ENCODE measurements around the gene FNDC11. TPM values are rescaled to one million over a fixed set of nuclear protein-coding genes. Genes with fewer than 3 reads are reported as not detected.

The FNDC11 gene
- total RNA-seq, 2 experiments from 2014 or later = 0.41 to 3.0 TPM

DNA sequence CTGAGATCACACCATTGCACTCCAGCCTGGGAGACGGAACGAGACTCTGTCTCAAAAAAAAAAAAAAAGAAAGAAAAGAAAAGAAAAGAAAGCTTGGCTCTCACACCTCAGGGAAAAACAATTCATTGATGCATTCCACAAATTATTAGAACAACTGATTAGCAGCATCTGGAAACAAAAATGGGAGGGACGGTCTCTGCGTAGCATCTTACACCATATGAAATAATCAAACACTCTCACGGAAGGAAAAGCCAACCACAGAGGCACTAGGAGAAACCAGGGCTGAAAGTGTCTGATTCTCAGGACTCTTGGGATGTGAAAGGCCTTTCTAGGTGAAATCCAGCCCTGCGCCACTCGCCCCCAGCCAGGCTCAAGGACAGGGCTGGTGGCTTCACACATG lies 22.4 kb downstream of the FNDC11 start:
- BruUV-seq (replicated peaks) = no TSS peak
- no peaks in the 10 kb centered on the region for H3K9me3 ChIP-seq (ENCODE audit: low read length)
- no peak for DNase-seq (ENCODE audit: low spot score)
- H2AFZ ChIP-seq (ENCODE audit: low read length) = no peak overlapping the region
- ChIA-PET POLR2A (no interaction called here), CTCF (ENCODE audit: unreplicated experiment) (no interaction called here)
- H3K27ac ChIP-seq (ENCODE audit: low read depth, low read length, poor library complexity, severe bottlenecking) = no peak overlapping the region
- H4K20me1 ChIP-seq (ENCODE audit: insufficient read depth, low read length) = no peaks in the 10 kb centered on the region
- intact Hi-C loops (cut with micrococcal nuclease; ENCODE audit: unreplicated experiment) = no loop called here
- no peak for TF ChIP-seq EZH2phosphoT487 (IDR thresholded peaks at IDR 0.05; ENCODE audit: borderline replicate concordance, low read depth, low read length)
- TF ChIP-seq, protein P1, sequence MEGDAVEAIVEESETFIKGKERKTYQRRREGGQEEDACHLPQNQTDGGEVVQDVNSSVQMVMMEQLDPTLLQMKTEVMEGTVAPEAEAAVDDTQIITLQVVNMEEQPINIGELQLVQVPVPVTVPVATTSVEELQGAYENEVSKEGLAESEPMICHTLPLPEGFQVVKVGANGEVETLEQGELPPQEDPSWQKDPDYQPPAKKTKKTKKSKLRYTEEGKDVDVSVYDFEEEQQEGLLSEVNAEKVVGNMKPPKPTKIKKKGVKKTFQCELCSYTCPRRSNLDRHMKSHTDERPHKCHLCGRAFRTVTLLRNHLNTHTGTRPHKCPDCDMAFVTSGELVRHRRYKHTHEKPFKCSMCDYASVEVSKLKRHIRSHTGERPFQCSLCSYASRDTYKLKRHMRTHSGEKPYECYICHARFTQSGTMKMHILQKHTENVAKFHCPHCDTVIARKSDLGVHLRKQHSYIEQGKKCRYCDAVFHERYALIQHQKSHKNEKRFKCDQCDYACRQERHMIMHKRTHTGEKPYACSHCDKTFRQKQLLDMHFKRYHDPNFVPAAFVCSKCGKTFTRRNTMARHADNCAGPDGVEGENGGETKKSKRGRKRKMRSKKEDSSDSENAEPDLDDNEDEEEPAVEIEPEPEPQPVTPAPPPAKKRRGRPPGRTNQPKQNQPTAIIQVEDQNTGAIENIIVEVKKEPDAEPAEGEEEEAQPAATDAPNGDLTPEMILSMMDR (conservative IDR thresholded peaks at IDR 0.05; ENCODE audit: low read length) = no peak
- no peak overlapping the region for H3K4me3 ChIP-seq (ENCODE audit: low read depth, low read length, poor library complexity, severe bottlenecking)
- H3K9me2 ChIP-seq (ENCODE audit: insufficient read depth, low read length) = no peaks in the 10 kb centered on the region
- H3K4me1 ChIP-seq (ENCODE audit: insufficient read depth, low read length, poor library complexity, severe bottlenecking) = peaks cover 6% of the 10 kb centered on the region
- H3K79me2 ChIP-seq (ENCODE audit: insufficient read depth, low read depth, low read length) = no peaks in the 10 kb centered on the region
- no peak overlapping the region for H3K4me2 ChIP-seq (ENCODE audit: low read length)
- no peaks in the 10 kb centered on the region for H3K36me3 ChIP-seq (ENCODE audit: insufficient read depth, low read length)

DNA sequence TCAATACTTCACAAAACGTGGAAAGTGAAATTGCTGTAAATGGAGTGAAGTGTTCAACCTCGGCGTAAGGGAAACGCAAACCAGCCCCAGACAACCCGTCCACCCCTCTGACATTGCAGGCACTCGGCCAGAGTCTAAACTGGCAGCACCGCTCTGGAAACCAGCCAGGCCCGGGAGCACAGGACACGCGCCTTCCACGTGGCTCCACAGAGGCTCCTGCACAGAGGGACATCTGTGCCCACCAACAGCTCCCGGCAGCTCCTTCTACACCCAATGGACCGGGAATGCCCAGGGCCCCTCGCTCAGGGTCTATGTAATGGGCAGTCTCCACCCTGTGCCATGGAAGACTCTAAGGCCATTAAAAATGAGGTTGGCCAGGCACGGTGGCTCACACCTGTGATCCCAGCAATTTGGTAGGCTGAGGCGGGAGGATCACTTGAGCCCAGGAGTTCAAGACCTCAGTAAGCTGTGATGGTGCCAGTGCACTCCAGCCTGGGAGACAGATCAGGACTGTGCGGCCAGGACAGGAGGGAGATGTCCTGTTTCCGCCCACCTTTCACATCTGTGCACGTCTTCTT lies 23.4 kb downstream of the FNDC11 start:
- Histone ChIP-seq H3K4me1 (ENCODE audit: insufficient read depth, low read length, poor library complexity, severe bottlenecking) (peaks cover 6% of the 10 kb centered on the region), H3K9me2 (ENCODE audit: insufficient read depth, low read length) (no peaks in the 10 kb centered on the region), H2AFZ (ENCODE audit: low read length) (no peak overlapping the region), H4K20me1 (ENCODE audit: insufficient read depth, low read length) (no peaks in the 10 kb centered on the region), H3K9me3 (ENCODE audit: low read length) (no peaks in the 10 kb centered on the region), H3K4me3 (ENCODE audit: low read depth, low read length, poor library complexity, severe bottlenecking) (no peak overlapping the region), H3K79me2 (ENCODE audit: insufficient read depth, low read depth, low read length) (no peaks in the 10 kb centered on the region), H3K27ac (ENCODE audit: low read depth, low read length, poor library complexity, severe bottlenecking) (no peak overlapping the region), H3K36me3 (ENCODE audit: insufficient read depth, low read length) (no peaks in the 10 kb centered on the region), H3K4me2 (ENCODE audit: low read length) (no peak overlapping the region)
- no peak for DNase-seq (ENCODE audit: low spot score)
- TF ChIP-seq EZH2phosphoT487 (IDR thresholded peaks at IDR 0.05; ENCODE audit: borderline replicate concordance, low read depth, low read length) = no peak
- TF ChIP-seq, protein P1 (conservative IDR thresholded peaks at IDR 0.05; ENCODE audit: low read length) = no peak
- ChIA-PET CTCF (ENCODE audit: unreplicated experiment) (interaction anchor here (0.6 kb wide), 1 partner anchor 39 kb away, joined by 3 read pairs; no protein-coding TSS in a partner anchor), POLR2A (no interaction called here)
- intact Hi-C loops (cut with micrococcal nuclease; ENCODE audit: unreplicated experiment) = no loop called here
- BruUV-seq (replicated peaks) = no TSS peak

DNA sequence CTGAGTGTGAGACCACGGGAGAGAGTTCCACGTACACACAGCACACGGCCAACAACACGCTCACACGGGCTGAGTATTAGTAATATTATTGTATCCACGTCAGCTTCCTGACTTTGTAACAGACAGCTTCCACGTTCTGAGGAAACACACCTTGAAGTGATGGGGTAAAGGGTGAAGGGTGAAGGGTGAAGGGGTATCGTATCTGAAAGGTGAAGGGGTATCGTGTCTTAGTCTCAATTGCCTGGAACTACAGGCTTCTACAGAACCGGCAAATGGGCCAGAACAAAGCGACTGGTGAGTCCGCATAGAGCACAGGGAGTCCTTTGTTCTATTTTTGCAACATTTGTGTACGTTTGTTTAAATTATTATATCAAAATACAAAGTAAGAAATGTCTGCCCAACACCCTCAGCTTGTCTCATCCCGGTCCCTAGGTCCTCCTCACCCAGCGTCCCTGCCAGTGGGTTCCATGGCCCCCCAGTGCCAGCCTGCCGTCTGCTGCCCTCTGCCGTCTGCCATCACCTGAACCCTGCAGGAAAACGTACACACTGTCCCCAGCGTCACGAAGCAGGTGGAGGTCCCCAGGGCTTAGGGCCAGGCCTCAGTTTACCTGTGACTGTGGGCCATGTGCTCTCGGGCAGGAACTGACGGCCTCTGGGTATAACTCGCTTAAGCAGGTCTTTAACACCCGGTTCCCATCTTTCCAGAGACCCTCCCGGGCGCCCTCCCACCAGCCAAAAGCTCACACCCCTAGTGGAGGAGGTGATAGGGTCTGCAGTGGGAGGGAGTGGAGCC lies 24.5 kb downstream of the FNDC11 start:
- TF ChIP-seq, protein P1 (conservative IDR thresholded peaks at IDR 0.05; ENCODE audit: low read length) = peak; percentile 64
- no peak for TF ChIP-seq EZH2phosphoT487 (IDR thresholded peaks at IDR 0.05; ENCODE audit: borderline replicate concordance, low read depth, low read length)
- DNase-seq (ENCODE audit: low spot score) = peak; percentile 38
- no peaks in the 10 kb centered on the region for H3K9me2 ChIP-seq (ENCODE audit: insufficient read depth, low read length)
- H3K36me3 ChIP-seq (ENCODE audit: insufficient read depth, low read length) = no peaks in the 10 kb centered on the region
- no peaks in the 10 kb centered on the region for H4K20me1 ChIP-seq (ENCODE audit: insufficient read depth, low read length)
- intact Hi-C loops (cut with micrococcal nuclease; ENCODE audit: unreplicated experiment) = loop anchor here (1.0 kb wide), 2 partner anchors 40 to 82 kb away; no protein-coding TSS in a partner anchor
- ChIA-PET CTCF (ENCODE audit: unreplicated experiment) (interaction anchor here (0.6 kb wide), 1 partner anchor 40 kb away, joined by 3 read pairs; no protein-coding TSS in a partner anchor), POLR2A (no interaction called here)
- no TSS peak for BruUV-seq (replicated peaks)
- no peaks in the 10 kb centered on the region for H3K9me3 ChIP-seq (ENCODE audit: low read length)
- peaks cover 6% of the 10 kb centered on the region for H3K4me1 ChIP-seq (ENCODE audit: insufficient read depth, low read length, poor library complexity, severe bottlenecking)
- no peaks in the 10 kb centered on the region for H3K79me2 ChIP-seq (ENCODE audit: insufficient read depth, low read depth, low read length)
- no peak overlapping the region for H3K27ac ChIP-seq (ENCODE audit: low read depth, low read length, poor library complexity, severe bottlenecking)
- H2AFZ ChIP-seq (ENCODE audit: low read length) = no peak overlapping the region
- H3K4me2 ChIP-seq (ENCODE audit: low read length) = no peak overlapping the region
- no peak overlapping the region for H3K4me3 ChIP-seq (ENCODE audit: low read depth, low read length, poor library complexity, severe bottlenecking)
